Body of pancreas (tissue), 4 donors: Measurements from ENCODE around the gene PDE1C.

ENCODE experiments used
- CTCF ChIP-seq, 7 experiments: fragments of 450-650 bp in 4 of 7; fragments of 200-600 bp in 3 of 7; sonication (generic) in 3 of 7; IDR thresholded peaks; one replicate each; pipeline ENCODE4 v1.5.1; 2016 to 2019; ENCODE audit warnings: antibody characterized with exemption in 7 of 7
- POLR2A ChIP-seq, 3 donors: fragments of 450-650 bp; IDR thresholded peaks; one replicate each; pipeline ENCODE4 v1.6.1; 2016; ENCODE audit warnings: antibody characterized with exemption in 3 of 3, mild to moderate bottlenecking in 2 of 3

GRCh38 chr7:32062150-32062549, 8.1 kb downstream of the PDE1C start:
- TF ChIP-seq CTCF (IDR thresholded peaks at IDR 0.05) (peak in 6 of 7 experiments; percentile 10 to 45 (median 36)), POLR2A (IDR thresholded peaks at IDR 0.05) (no peak)
